Measurements from ENCODE around the gene PKNOX2. TPM values are rescaled to one million over a fixed set of nuclear protein-coding genes. Genes with fewer than 3 reads are reported as not detected.

PKNOX2 gene
- total and polyA plus RNA-seq, 2 of the 8 experiments (the other 6 are each of a cell fraction or from before 2014, with no cell fraction given), result 2.0 TPM

DNA sequence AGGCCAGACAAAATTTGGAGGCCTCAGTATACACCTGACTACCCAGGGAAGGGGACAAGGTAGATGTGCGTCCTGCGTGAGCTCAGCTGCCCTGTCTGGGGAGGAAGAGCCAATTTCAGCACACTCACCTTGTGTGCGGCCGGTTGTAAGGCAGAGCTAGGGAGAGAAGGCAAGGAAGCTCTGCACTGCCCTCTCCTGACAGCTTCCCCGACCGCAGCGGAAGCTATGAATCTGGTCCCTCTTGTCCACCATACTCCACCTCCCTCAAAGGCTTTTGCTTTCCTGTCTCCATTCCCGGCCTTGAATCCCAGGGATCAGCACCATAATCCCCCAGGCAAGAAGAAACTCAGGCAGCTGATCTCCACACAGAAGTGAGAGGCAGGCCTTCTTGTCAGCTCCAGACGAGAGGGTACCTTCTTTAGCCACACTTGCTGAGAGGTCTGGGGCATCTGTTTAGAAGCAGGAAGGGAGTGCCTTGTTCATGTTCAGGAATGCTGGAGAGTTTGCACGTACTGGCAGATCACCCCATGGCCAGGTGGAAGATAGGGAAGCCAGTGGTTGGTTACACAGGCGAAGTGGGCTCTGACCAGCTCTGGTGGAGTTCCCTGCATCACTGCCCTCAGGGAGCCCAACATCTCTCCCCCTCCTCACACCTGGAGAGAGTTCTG is 269.0 kb downstream of the PKNOX2 start:
- H3K27ac ChIP-seq (ENCODE audit: low read depth, low read length), result no peak overlapping the region
- TF ChIP-seq EZH2 (IDR thresholded peaks at IDR 0.05; ENCODE audit: low read depth, low read length, severe bottlenecking), result no peak
- TF ChIP-seq MAFK (IDR thresholded peaks at IDR 0.05; ENCODE audit: low read depth, low read length), result no peak
- TF ChIP-seq KDM1A (IDR thresholded peaks at IDR 0.05; ENCODE audit: borderline replicate concordance, low read length), result no peak
- TF ChIP-seq TBP (IDR thresholded peaks at IDR 0.05; ENCODE audit: low read depth, low read length), result 0 out of 2 replicates have a peak, but pooled peaks have one; percentile 26
- no peak for TF ChIP-seq POLR2A (IDR thresholded peaks at IDR 0.05; ENCODE audit: control extremely low read depth in 1 of 2, low read depth in 2 of 2, low read length in 2 of 2)
- TF ChIP-seq SP1 (IDR thresholded peaks at IDR 0.05; ENCODE audit: low read depth, low read length), result no peak
- TF ChIP-seq GABPA (IDR thresholded peaks at IDR 0.05; ENCODE audit: borderline replicate concordance, insufficient read depth, low read length), result no peak
- no peak for TF ChIP-seq KDM5A (IDR thresholded peaks at IDR 0.05; ENCODE audit: low read length)
- no peak for TF ChIP-seq PHF8 (conservative IDR thresholded peaks at IDR 0.05; ENCODE audit: low read depth, low read length)
- TF ChIP-seq ZNF274 (IDR thresholded peaks at IDR 0.05; ENCODE audit: borderline replicate concordance, extremely low read depth, low read length), result no peak
- no peak for TF ChIP-seq SIRT6 (IDR thresholded peaks at IDR 0.05; ENCODE audit: low read length)
- no peak for TF ChIP-seq CHD2 (IDR thresholded peaks at IDR 0.05; ENCODE audit: low read length)
- TF ChIP-seq CREB1 (IDR thresholded peaks at IDR 0.05), result 0 out of 2 replicates have a peak, but pooled peaks have one; percentile 11
- no peak for TF ChIP-seq EGR1 (IDR thresholded peaks at IDR 0.05; ENCODE audit: borderline replicate concordance, low read depth, low read length)

More for the DNA sequence above, 269.0 kb downstream of the PKNOX2 start:
- H3K9me3 ChIP-seq (ENCODE audit: insufficient read depth in 2 of 2, low read depth in 1 of 2, low read length in 1 of 2), result no peaks in the 10 kb centered on the region
- peak overlapping the region; percentile 16 for H3K4ac ChIP-seq (replicated peaks; ENCODE audit: insufficient read length, low read depth, low read length)
- no peak overlapping the region for H3K14ac ChIP-seq (ENCODE audit: insufficient read length)
- H4K91ac ChIP-seq (replicated peaks; ENCODE audit: insufficient read length, low read length), result peak overlapping the region; percentile 90
- peak in 1 of 2 experiments; percentile 76 for DNase-seq (ENCODE audit: low read depth in 1 of 2, low spot score in 2 of 2)
- no peak overlapping the region for H3K4me3 ChIP-seq (ENCODE audit: extremely low read depth in 1 of 4, insufficient read depth in 2 of 4, low read depth in 3 of 4, low read length in 4 of 4)
- H3K27me3 ChIP-seq (replicated peaks in 1 of 4; ENCODE audit: control insufficient read depth in 3 of 4, extremely low read depth in 1 of 4, insufficient read depth in 3 of 4, low read length in 3 of 4), result no peaks in the 10 kb centered on the region
- H2BK12ac ChIP-seq (ENCODE audit: low read depth, low read length), result peak overlapping the region; percentile 76; the same call in 1 of the 2 replicates
- no peak overlapping the region for H2AK5ac ChIP-seq (ENCODE audit: low read depth, low read length)
- no peak overlapping the region for H3K23ac ChIP-seq (ENCODE audit: insufficient read length)
- WGBS, 2 experiments (ENCODE audit: extremely low coverage in 1 of 2, insufficient coverage in 1 of 2, insufficient read length in 1 of 2, insufficient replicate concordance in 2 of 2, low coverage in 1 of 2, low lambda C conversion rate in 2 of 2, missing lambda C conversion rate in 1 of 2), result 33% methylated on average over 11 of the region's 11 CpGs; no CpG with 5 or more reads in 1 of the 2 experiments
- no peak overlapping the region; a peak in 1 of 7 replicates for H3K9ac ChIP-seq (replicated peaks in 1 of 4; ENCODE audit: extremely low read depth in 1 of 4, low read depth in 3 of 4, low read length in 3 of 4)
- peak overlapping the region; percentile 7 for H2BK120ac ChIP-seq (replicated peaks; ENCODE audit: low read depth, low read length)
- peaks cover 3 to 17% (median 12%) of the 10 kb centered on the region in 4 experiments for H3K4me1 ChIP-seq (replicated peaks in 1 of 4; ENCODE audit: control insufficient read depth in 3 of 4, insufficient read depth in 4 of 4, low read length in 3 of 4)
- peak overlapping the region; percentile 45 for H4K5ac ChIP-seq (ENCODE audit: insufficient read length, low read depth, low read length)
- no peaks in the 10 kb centered on the region for H3K36me3 ChIP-seq (ENCODE audit: control insufficient read depth in 2 of 4, insufficient read depth in 4 of 4, low read length in 3 of 4)
- H3K79me1 ChIP-seq (ENCODE audit: low read depth, low read length), result no peaks in the 10 kb centered on the region
- no peak overlapping the region; a peak in 1 of 4 replicates for H3K4me2 ChIP-seq (ENCODE audit: insufficient read depth in 1 of 2, low read depth in 2 of 2, low read length in 2 of 2)
- no peak overlapping the region for H4K8ac ChIP-seq (ENCODE audit: extremely low read depth, insufficient read depth, low read length)
- H3K18ac ChIP-seq (ENCODE audit: extremely low read depth, low read length), result peak overlapping the region; percentile 97
- peak overlapping the region; percentile 68; the same call in 1 of the 2 replicates for H2BK5ac ChIP-seq (ENCODE audit: low read depth, low read length)
- no peak overlapping the region for H3K56ac ChIP-seq (replicated peaks; ENCODE audit: insufficient read length, low read depth, low read length)
- no peaks in the 10 kb centered on the region for H4K20me1 ChIP-seq (replicated peaks in 1 of 2; ENCODE audit: control insufficient read depth in 1 of 2, insufficient read depth in 2 of 2, low read length in 2 of 2)
- 0 out of 2 replicates have a peak overlapping the region, but pooled peaks have one; percentile 27 for H2BK20ac ChIP-seq (ENCODE audit: low read length)
- H2BK15ac ChIP-seq (ENCODE audit: low read length), result peak overlapping the region; percentile 99
- no peaks in the 10 kb centered on the region for H3K79me2 ChIP-seq (ENCODE audit: control insufficient read depth in 1 of 2, insufficient read depth in 2 of 2, low read length in 2 of 2)
- H3K23me2 ChIP-seq (ENCODE audit: low read depth, low read length), result no peaks in the 10 kb centered on the region
- POLR2A ChIA-PET (ENCODE audit: partially characterized antibody), result interaction anchor here (0.9 to 1.0 kb wide), 3 partner anchors 8 to 192 kb away, joined by 3 to 5 read pairs (median 3); no protein-coding TSS in a partner anchor
- CTCF ChIA-PET (ENCODE audit: partially characterized antibody), result interaction anchor here (0.6 to 12.7 kb wide), 18 partner anchors 43 to 505 kb away, joined by 3 to 234 read pairs (median 4); partner anchors contain the start of gene EI24
- H2AFZ ChIP-seq (ENCODE audit: low read length), result peak overlapping the region; percentile 90
- peak; percentile 97 for FAIRE-seq

Measured in H1 (cell line).